GM21367 (cell line): ENCODE measurements around the gene TMEM8B.

Source experiments
- ATAC-seq: cut with Tn5 transposase; IDR thresholded peaks from one replicate; pipeline ENCODE4 v1.9.1; 2021; ENCODE audit not compliant: unreplicated experiment

The TMEM8B gene, protein sequence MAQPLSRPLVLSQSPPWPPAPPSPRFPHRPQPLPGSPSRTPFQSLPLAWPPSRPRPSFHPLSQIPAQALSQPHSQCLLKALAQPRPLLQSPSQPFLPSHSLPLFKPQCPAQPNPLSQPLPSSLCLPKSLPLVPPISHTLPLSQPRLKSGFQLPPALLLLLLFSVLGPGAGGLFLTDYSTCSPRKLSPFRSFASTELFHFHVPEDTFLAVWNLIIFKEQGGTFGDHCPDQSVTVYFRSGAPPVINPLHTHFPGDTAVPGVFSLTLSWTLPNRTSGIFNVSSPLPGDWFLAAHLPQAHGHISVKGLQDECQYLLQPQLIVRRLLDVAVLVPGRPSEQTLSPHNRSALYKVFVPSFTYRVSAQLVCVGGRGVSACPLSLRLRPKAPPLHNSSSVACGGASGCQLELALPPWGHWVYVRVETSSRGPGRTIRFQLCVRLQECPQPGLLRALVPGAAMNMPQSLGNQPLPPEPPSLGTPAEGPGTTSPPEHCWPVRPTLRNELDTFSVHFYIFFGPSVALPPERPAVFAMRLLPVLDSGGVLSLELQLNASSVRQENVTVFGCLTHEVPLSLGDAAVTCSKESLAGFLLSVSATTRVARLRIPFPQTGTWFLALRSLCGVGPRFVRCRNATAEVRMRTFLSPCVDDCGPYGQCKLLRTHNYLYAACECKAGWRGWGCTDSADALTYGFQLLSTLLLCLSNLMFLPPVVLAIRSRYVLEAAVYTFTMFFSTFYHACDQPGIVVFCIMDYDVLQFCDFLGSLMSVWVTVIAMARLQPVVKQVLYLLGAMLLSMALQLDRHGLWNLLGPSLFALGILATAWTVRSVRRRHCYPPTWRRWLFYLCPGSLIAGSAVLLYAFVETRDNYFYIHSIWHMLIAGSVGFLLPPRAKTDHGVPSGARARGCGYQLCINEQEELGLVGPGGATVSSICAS

DNA sequence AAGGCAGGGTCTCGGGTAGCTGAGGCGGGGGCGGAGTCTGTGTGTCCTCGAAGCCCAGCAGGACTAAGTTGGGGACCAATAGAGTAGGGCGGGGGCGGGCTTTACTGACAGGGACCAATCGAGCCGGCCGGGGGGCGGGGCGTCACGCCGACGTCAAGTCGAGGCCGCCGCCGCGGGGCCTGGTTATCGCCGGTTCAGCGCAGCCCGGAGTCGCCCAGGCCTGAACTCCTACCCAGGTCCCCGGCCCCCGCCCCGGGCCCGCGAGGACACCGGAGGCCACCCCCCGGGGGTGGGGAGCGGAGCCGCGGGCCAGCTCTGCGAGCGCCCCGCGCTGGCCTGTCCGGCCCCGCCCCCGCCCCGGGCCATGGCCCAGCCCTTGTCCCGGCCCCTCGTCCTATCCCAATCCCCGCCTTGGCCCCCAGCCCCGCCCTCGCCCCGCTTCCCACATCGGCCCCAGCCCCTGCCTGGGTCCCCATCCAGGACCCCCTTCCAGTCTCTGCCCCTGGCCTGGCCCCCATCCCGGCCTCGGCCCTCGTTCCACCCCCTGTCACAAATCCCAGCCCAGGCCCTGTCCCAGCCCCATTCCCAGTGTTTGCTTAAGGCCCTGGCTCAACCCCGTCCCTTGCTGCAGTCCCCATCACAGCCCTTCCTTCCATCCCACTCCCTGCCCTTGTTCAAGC lies at the start of gene TMEM8B:
TMEM8B (plus strand) TSS at position 145 of the 680 bp plus-strand sequence; CDS start at position 365, 220 bp downstream.
- peak; percentile 72 for ATAC-seq

DNA sequence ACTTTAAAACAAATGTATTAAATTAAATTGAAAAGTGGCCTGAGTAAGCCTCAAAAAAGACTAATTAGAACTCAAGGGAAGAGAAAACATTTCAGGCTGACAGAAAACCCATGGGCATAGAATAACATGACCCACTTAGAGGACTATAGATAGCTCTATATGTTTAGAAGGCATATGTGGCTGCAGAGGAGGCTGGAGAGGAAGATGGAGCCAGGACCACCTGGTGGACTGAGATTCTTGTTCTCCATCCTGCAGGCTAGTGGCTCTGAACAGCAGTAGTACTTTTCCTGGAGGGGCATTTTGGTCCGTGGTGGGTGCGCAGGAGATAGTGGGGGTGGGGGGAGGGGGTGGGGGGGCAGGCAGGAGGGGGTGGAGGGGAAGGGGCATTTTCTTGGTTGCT lies 48.0 kb upstream of the TMEM8B start:
- no peak for ATAC-seq

GRCh38 chr9:35783418-35783817 lies 45.6 kb upstream of the TMEM8B start:
- no peak for ATAC-seq

DNA sequence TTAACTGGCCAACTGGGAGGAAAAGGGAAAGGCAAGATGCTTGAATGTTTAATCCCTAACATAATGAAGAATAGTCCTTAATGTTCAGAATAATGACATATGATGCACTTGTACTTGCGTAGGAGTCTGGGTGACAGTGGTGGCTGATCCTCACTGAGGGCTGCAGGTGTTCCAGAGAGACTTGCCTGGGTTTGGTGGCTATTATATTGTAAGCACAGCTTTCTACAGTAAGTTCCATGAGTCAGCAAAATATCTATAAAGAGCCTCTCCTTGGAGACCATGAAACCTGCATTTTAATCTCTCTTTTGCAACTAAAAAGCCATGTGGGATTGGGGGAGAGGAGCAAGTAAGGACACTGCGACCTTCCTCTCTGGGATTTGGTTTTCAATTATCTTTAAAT lies 39.5 kb upstream of the TMEM8B start:
- ATAC-seq: no peak

DNA sequence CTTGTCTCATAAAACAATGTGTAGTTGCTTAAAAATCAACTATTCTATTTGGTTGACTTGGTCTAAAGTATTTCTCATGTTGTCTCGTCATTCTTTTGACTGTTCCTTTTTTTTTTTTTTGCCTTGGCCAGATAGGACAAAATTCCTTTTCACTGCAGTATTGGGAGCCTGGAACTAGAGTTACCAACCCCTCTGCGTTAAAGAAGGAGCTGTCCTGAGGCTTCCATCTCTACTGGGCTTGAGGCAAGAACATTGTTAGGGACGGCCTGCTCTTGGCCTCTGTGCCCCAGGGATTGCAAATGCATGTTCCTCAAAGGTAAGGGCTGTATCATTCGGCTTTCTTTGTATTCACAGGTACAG lies 39.0 kb upstream of the TMEM8B start:
- ATAC-seq: no peak

- no peak for ATAC-seq
Observed at GRCh38 chr9:35790385-35791296, 38.4 kb upstream of the TMEM8B start.

DNA sequence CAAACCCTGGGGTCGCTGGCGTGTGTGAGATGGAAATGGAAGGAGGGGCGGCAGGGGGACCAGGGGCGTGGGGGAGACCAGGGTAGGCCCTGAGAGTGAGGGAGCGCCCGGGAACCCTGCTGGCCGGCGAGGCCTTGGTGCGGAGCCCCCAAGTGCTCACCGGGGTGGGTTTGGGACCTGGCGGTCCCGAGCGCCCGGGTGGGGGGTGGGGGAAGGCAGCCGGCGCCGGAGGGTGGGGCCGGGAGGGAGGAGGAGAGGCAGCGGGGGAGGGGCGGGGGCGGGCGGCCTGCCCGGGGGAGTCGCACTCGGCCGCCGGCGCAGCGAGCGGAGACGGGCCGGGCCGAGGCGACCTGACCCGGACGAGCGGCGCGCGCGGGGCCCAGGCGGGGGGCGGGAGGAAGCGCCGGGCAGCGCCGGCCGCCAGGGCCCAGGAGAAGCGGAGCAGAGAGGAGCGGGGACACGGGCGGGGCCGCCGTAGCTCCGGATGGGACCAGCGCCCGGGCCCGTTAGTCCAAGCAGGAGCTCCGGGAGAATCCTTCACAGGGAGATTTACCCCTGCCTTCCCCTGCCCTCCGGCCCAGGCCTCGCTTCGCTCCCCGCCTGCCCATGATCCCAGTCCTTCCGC lies 37.6 kb upstream of the TMEM8B start, which contains the start of gene NPR2:
NPR2 (plus strand) TSS at position 295 of the 625 bp plus-strand sequence. CDS start 818 bp downstream, outside the sequence.
- ATAC-seq: no peak

GRCh38 chr9:35792024-35792813 lies 36.8 kb upstream of the TMEM8B start:
- no peak for ATAC-seq

DNA sequence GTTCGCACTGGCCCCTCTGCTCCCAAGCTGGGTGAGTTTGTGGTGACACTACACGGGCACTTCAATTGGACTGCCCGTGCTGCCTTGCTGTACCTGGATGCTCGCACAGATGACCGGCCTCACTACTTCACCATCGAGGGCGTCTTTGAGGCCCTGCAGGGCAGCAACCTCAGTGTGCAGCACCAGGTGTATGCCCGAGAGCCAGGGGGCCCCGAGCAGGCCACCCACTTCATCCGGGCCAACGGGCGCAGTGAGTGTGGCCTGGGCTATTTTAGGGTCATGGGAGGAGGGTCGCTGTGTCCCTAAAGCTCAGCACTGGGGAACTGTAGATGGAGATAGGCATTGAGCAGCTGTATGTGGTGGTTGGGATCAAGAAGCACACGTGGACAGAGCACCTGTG lies 36.2 kb upstream of the TMEM8B start:
- ATAC-seq: no peak

DNA sequence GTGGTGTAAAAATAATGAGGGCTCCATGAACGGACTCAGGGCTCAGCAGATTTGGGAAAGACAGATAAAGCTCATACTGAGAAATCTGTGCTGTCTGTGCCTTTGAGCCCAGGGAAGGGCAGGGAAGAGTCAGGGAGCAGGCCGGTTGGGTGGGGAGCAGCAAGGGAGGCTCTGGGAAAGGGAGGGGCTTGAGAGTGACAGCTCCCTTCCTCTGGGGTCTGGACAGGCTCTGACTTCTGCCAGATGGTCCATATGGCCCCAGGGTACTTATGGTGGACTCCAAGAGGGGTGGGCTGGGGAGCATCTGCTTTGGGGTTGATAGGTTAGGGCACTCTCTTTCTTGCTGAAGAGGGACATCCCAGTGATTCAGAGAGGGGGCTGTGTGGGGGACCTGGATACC lies 35.6 kb upstream of the TMEM8B start:
- no peak for ATAC-seq

DNA sequence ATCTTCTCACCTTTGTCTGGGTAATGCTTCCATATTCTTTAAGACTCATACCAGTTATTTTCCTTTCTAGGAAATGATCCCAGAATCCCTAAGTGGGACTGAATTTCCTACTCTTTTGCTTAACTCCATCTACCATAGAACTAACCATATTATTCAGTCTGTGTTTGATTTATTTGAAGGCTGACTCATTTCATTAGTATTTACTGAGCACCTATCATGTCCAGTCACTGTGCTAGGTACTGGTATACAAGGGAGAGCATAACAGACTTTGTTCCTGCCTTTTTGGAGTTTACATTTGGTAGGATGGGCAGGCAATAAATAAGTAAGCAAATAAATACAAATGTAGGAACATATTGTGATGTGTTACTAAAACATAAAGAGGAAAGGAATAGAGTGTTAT lies 33.3 kb upstream of the TMEM8B start:
- ATAC-seq: no peak

GRCh38 chr9:35797311-35798109 lies 31.5 kb upstream of the TMEM8B start:
- ATAC-seq: no peak

GRCh38 chr9:35798658-35799374 lies 30.2 kb upstream of the TMEM8B start:
- no peak for ATAC-seq

DNA sequence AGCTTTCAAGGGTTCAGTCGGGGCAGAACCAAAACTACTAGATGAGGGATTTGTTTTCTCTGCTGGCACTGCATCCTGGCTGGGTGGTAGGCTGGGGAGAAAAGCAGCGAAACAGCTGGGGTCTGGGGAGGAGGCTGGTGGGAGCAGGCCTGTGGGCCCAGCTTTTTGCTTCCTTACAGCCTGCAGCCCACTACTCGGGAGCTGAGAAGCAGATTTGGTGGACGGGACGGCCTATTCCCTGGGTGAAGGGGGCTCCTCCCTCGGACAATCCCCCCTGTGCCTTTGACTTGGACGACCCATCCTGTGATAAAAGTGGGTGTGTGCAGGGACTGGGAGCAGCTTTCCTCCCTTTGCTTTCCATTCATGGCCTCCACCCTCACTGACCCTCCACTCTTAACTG lies 28.5 kb upstream of the TMEM8B start:
- ATAC-seq: no peak

GRCh38 chr9:35801328-35802128 lies 27.5 kb upstream of the TMEM8B start:
- no peak for ATAC-seq

GRCh38 chr9:35806101-35806500 lies 22.9 kb upstream of the TMEM8B start:
- no peak for ATAC-seq

DNA sequence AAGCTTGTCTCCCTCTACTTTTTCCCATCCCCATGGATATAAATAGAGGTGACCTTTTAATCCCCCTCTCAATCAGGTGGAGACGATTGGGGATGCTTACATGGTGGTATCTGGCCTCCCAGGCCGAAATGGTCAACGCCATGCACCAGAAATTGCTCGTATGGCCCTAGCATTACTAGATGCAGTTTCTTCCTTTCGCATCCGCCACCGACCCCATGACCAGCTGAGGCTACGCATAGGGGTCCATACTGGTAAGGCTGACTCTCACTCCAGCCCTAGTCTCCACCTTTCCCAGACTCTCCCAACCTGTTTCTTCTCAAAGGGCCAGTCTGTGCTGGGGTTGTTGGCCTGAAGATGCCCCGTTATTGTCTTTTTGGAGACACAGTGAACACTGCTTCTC lies 20.6 kb upstream of the TMEM8B start:
- no peak for ATAC-seq
